Keratinocyte (primary cell): ENCODE results near the gene ARHGDIB.

Experiments used
- EZH2 ChIP-seq: IDR thresholded peaks from one replicate; pipeline ENCODE4 v1.6.1; 2012; ENCODE audit warnings: inconsistent platforms, mild to moderate bottlenecking, low read length, moderate library complexity
- TF ChIP-seq, protein P1 (sequence below), 3 experiments: IDR thresholded peaks in 1 of 3; conservative IDR thresholded peaks in 1 of 3; optimal IDR thresholded peaks in 1 of 3; 2 replicates in 2 of 3; 3 replicates in 1 of 3; pipeline versions ENCODE3 to v1.5.1; 2011; ENCODE audit warnings: low read length in 3 of 3, mild to moderate bottlenecking in 3 of 3, moderate library complexity in 2 of 3, control low read depth in 1 of 3, inconsistent platforms in 1 of 3; ENCODE audit not compliant: insufficient read depth in 2 of 3; ENCODE audit errors: extremely low read depth in 1 of 3

DNA sequence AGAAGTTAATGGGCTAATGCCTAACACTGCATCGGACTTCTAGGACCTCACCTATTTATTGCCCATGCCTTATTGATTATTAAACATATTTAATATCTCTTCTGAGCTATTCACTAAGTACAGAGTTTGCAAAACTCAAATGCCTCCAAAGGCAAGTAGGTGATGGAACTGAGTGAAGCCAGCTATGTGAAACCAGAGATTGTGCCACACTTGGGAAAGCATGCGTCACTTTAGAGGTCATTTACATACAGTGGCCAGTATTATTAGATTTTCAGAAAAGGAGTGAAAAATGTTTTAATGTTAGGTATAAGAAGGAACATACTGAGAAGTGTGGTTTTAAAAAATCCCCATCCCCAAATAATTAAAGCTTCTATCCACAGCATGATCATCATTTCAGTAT, 39.2 kb upstream of the ARHGDIB start:
- no peak for TF ChIP-seq EZH2
- TF ChIP-seq, protein P1, sequence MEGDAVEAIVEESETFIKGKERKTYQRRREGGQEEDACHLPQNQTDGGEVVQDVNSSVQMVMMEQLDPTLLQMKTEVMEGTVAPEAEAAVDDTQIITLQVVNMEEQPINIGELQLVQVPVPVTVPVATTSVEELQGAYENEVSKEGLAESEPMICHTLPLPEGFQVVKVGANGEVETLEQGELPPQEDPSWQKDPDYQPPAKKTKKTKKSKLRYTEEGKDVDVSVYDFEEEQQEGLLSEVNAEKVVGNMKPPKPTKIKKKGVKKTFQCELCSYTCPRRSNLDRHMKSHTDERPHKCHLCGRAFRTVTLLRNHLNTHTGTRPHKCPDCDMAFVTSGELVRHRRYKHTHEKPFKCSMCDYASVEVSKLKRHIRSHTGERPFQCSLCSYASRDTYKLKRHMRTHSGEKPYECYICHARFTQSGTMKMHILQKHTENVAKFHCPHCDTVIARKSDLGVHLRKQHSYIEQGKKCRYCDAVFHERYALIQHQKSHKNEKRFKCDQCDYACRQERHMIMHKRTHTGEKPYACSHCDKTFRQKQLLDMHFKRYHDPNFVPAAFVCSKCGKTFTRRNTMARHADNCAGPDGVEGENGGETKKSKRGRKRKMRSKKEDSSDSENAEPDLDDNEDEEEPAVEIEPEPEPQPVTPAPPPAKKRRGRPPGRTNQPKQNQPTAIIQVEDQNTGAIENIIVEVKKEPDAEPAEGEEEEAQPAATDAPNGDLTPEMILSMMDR (optimal IDR thresholded peaks at IDR 0.05 in 1 of 3, IDR thresholded peaks at IDR 0.05 in 1 of 3, conservative IDR thresholded peaks at IDR 0.05 in 1 of 3; ENCODE audit: extremely low read depth in 1 of 3, insufficient read depth in 2 of 3, low read length in 3 of 3), result no peak
